Ecto neural progenitor cell (in vitro differentiated cells): ENCODE measurements around the gene FCHO1.

Experiments used
- DNase-seq: peaks from one replicate; pipeline ENCODE4 v3.0.0-alpha.2; 2018; ENCODE audit warnings: low spot score

Gene FCHO1

GRCh38 chr19:17735410-17735809, 15.9 kb upstream of the FCHO1 start:
- DNase-seq, result no peak

DNA sequence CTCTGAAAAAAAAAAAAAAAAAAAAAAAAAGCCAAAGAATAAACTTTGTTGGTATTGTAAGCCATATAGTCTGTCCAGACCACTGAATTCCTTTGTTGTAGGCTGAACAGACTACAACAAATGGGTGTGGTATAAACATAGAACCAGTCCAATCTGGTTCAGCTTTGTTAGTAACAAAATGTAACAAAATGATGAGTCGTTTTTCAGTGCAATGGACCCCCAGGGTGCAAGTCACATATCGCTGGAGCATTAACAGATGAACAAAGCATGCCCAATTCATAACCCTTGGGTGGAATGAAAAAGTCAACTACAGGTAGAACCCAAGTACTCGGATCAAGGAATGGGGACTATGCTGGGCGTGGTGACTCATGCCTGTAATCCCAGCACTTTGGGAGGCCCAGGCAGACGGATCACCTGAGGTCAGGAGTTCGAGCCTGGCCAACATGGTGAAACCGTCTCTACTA, 13.6 kb upstream of the FCHO1 start:
- DNase-seq, result no peak

DNA sequence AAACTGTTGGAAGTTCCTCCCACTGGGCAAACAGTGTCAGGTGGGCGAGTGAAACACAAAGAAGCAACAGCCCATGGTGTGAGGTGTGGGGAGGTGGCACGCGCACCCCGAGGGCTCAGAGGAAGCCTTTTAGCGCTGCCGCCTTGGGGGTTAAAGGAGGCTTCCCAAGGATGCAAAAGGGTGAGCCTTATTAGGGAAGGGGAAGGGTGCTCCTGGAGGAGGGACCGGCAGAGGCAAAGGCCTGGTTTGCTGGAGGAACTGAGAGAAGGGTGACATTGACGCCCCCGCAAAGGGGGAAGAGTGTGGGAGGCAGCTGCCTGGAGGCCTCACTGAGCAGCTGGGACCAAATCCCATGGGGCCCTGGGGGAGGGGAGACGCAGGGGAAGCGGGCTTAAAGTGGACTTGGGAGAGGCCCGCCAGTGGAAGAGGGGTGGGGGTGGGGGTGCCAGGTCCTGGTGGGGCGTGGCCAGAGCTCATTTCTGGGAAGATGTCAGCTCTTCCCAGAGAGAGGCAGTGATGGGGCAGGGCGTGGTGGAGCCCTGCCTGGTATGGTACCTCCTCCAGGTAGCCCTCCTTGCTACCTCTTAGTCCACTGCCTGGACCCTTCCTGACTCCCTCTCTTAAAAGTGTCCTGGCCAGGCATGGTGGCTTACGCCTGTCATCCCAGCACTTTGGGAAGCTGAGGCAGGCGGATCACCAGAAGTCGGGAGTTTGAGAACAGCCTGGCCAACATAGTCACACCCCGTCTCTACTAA, 12.0 kb upstream of the FCHO1 start:
- DNase-seq, result no peak

- no peak for DNase-seq
Measured at GRCh38 chr19:17741456-17741855, 9.8 kb upstream of the FCHO1 start.

DNA sequence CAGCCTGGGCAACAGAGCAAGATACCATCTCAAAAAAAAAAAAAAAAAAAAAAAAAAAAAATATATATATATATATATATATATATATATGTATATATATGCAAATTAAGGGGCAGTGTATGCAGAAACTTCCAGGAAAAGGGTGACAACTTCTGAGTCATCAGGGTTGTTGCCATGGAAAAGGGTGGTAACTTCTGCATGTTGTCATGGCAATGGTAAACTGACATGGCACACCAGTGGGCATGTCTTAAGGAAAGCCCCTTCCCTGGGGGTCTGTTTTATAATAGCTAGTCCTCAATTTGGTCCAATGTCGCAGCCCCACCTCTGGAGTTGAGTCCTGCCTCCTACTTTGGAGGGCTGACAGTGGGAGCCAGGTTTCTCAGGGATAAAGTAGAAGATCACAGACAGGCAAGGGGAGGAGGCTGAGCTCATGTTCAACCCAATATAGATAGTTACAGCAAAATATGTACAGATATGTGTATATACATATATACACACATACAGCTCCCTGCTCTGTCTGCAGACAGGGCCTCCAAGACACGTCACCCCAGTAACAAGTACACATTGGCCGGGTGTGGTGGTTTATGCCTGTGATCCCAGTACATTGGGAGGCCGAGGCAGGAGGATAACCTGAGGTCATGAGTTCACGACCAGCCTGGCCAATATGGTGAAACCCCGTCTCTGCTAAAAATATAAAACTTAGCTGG, 7.2 kb upstream of the FCHO1 start:
- DNase-seq, result no peak

GRCh38 chr19:17747205-17748098, 3.8 kb upstream of the FCHO1 start:
- DNase-seq, result peak; percentile 97

- DNase-seq, result peak; percentile 39
Measured at GRCh38 chr19:17748884-17749638, 2.2 kb upstream of the FCHO1 start.

DNA sequence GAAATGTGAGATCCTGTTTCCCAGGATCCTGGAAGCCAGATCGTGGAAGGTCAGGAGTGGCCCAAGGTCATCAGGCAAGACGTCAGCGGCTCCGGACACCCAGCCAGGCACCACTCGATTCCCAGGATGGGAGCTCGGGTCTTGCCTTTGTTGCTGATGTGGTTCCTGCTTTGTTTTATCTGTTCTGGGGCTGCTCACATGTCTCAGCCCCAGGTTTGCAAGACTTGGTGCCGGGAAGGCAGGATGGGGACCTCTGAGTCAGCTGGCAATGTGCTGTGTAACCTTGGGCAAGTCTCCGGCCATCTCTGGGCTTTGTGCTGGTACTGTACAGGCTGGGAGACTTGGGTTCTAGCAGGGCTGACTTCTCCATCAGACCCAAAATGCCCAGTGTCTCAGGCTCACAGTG, 1.4 kb upstream of the FCHO1 start:
- peak; percentile 43 for DNase-seq

GRCh38 chr19:17751912-17752273, 616 bp downstream of the FCHO1 start:
- DNase-seq, result no peak

DNA sequence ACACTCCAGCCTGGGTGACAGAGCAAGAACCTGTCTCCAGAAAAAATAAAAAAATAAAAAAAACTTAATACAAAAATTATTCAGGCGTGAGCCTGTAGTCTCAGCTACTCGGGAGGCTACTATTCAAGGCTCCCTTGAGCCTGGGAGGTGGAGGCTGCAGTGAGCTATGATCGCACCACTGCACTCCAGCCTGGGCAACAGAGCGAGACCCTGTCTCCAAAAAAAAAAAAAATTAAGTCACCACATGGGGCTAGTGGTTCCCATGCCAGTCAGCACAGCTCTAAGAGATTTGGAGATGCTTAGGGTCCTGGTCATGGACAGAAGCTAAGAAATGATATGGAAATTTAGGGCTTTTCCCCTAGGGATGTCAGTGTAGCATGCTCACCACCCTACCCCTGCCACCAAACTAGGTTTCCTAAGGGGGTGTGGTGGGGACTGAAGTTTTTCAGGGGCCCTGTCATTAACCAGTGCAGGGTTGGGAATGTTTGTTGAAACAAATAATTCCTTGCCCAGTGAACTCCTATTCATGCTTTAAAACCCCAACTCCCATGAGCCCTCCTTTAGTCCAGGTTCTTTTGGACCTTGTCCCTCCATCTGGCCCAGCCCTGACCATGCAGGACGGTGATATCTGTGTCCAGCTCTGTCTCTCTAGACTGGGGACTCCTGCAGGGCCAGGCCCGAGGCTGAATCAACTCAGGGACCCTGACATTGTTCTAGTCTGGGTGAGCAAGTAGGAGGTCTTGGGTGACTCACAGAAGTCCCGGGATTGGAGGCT, 1.8 kb downstream of the FCHO1 start:
- peak; percentile 26 for DNase-seq

DNA sequence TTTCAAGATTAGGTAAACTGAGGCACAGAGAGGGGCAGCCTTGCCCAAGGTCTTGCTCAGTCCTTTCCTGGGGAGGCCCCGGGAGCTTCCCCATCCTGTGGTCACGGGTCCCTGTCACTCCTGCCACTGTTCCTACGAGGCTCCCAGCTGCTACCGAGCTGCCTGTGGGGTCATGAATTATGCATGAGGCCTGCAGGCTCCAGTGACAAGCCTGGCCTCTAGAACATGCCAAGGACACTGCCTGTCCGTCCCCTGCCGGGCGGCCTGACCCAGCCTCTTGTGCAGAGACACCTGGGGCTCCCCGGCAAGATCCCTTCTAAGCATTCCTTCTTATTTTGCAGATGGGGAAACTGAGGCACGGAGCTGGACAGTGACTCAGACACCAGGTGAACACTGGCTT, 2.7 kb downstream of the FCHO1 start:
- peak; percentile 52 for DNase-seq

GRCh38 chr19:17754634-17755442, 3.6 kb downstream of the FCHO1 start:
- DNase-seq, result peak; percentile 32

- no peak for DNase-seq
Measured at GRCh38 chr19:17755443-17755890, 4.2 kb downstream of the FCHO1 start.

DNA sequence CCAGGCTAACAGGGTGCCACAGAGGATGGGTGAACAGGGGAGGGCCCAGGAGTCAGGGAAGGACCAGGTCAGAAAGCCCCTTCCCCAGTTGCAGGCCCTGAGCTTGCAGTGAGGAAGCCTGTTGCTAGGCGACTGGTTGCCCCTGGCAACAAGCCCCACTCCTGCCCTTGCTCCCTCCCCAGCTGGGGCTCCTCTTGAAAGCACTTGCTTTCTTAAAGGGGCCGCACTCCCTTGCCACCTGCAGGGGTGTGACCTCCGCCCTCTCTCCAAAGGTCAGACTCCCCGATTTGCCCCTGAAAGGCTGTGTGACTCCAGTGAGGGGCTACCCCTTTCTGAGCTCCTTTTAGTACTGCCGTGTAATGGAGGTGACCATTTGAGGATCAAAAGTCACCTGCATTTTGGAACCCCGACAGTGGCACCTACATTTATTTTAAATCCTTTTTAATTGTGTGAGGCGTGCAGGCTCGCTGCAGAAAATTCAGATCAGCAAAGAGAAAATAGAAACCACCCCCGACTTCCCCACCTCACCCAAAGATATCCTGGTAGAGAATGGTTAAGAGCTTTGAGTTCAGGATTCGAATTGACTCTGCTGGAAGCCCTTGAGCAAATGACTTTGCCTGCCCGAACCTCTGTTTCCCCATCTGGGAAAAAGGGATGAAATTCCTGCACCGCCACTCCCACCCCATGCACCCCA, 4.8 kb downstream of the FCHO1 start:
- DNase-seq, result peak; percentile 93

DNA sequence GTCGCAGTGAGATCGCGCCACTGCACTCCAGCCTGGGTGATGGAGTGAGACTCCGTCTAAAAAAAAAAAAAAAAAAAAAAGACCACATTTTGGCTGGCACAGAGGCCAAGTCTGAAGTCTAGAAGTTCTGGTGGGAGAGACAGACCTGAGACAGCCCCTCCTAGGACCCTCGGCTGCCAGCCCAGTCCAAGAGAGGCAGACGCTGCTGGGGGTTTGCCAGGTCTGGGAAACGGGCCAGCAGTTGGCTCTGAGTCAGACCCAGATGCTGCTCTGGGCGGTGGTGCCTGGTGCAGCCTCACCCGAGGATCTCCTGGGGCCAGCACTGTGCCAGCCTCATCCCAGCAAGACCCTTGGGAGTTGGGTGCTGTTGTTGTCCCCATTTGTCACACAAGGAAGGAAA, 5.8 kb downstream of the FCHO1 start:
- no peak for DNase-seq

DNA sequence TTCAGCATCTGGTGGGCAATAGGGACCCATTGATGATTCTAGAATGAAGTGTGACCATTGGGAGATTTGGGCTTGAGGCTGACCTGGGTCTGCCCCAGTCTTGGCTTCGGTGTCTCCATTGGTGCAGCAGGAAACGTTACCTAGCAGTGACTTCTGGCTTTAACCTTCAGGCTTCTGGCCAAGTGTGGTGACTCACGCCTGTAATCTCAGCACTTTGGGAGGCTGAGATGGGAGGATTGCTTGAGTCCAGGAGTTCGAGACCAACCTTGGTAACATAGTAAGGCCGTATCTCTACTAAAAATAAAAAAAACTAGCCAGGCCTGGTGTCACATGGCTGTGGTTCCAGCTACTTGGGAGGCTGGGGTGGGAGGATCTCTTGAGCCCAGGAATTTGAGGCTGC, 7.2 kb downstream of the FCHO1 start:
- DNase-seq, result no peak

- no peak for DNase-seq
Measured at GRCh38 chr19:17761148-17761547, 9.9 kb downstream of the FCHO1 start.

GRCh38 chr19:17762505-17763229, 11.4 kb downstream of the FCHO1 start:
- peak; percentile 85 for DNase-seq

- no peak for DNase-seq
Measured at GRCh38 chr19:17764348-17764747, 13.1 kb downstream of the FCHO1 start.
